Kidney epithelial cell (primary cell): ENCODE results near the gene CCNF. TPM values are rescaled to one million over a fixed set of nuclear protein-coding genes. Genes with fewer than 3 reads are reported as not detected.
"Not testable (repeated sequence)": the region's sequence is repeated elsewhere in the genome, so short reads cannot be mapped to it uniquely, and the experiment has no call there.

Experiments used
- DNase-seq: peaks from one replicate; pipeline ENCODE4 v3.0.0-alpha.2; 2010; ENCODE audit warnings: low read depth
- H3K27me3 ChIP-seq: 2 replicates; pipeline ENCODE4 v1.6.0; 2011; ENCODE audit warnings: low read length; ENCODE audit not compliant: control insufficient read depth, insufficient read depth
- H3K36me3 ChIP-seq: 2 replicates; pipeline ENCODE4 v1.5.1; 2011; ENCODE audit warnings: low read length; ENCODE audit not compliant: control insufficient read depth, insufficient read depth
- H3K4me3 ChIP-seq: 2 replicates; pipeline ENCODE4 v1.5.1; 2011; ENCODE audit warnings: low read depth, mild to moderate bottlenecking, control low read depth, low read length
- total RNA-seq: library from RNA; depleted of rRNA; stranded (reverse); fragments of >200 nt; gene quantifications from 2 replicates; pipeline ENCODE4 v1.2.3, GENCODE V29; 2015
- TF ChIP-seq, protein P1 (sequence below): IDR thresholded peaks from 2 replicates; pipeline ENCODE4 v1.5.1; 2011; ENCODE audit warnings: mild to moderate bottlenecking, moderate library complexity, low read length, control low read depth, inconsistent platforms; ENCODE audit not compliant: insufficient read depth, poor library complexity, severe bottlenecking

CCNF gene
- total RNA-seq, 1 donor from 2014 or later: 7.4 TPM

DNA sequence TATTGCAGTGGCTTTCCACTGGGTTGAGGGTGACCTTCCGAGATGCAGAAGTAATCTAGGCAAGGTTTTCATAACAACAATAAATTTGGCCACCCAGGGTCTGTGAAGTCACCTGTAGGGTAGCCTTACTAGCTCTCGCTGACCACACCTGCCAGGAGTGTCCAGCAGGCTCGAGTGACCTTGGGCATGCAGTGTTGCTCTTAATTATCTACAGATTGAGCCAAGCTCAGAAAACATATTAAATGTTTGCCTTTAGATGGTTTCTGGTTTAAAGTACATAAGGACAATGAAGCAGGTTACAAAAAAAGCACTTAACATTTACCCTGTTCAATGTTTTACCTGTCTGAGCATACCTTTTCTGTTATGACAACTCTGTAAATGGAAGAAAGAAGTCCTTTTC lies 47.5 kb downstream of the CCNF start:
- H3K4me3 ChIP-seq: no peak overlapping the region
- H3K27me3 ChIP-seq: peaks cover 6% of the 10 kb centered on the region
- no peak for DNase-seq
- no peaks in the 10 kb centered on the region for H3K36me3 ChIP-seq
- TF ChIP-seq, protein P1, sequence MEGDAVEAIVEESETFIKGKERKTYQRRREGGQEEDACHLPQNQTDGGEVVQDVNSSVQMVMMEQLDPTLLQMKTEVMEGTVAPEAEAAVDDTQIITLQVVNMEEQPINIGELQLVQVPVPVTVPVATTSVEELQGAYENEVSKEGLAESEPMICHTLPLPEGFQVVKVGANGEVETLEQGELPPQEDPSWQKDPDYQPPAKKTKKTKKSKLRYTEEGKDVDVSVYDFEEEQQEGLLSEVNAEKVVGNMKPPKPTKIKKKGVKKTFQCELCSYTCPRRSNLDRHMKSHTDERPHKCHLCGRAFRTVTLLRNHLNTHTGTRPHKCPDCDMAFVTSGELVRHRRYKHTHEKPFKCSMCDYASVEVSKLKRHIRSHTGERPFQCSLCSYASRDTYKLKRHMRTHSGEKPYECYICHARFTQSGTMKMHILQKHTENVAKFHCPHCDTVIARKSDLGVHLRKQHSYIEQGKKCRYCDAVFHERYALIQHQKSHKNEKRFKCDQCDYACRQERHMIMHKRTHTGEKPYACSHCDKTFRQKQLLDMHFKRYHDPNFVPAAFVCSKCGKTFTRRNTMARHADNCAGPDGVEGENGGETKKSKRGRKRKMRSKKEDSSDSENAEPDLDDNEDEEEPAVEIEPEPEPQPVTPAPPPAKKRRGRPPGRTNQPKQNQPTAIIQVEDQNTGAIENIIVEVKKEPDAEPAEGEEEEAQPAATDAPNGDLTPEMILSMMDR: no peak

DNA sequence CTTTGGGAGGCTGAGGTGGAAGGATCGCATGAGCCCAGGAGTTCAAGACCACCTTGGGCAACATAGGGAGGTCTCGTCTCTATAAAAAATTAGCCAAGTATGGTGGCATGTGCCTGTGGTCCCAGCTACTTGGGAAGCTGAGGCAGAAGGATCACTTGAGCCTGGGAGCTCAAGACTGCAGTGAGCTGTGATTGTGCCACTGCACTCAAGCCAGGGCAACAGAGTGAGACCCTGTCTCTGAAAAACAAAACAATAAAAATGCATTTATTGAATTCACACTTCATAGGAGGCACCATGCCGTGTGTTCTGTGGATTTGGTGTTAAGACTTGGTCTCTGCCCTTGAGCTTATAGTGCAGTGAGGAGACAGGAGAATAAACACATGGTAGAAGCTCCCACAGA lies 48.1 kb downstream of the CCNF start:
- peaks cover 1% of the 10 kb centered on the region for H3K27me3 ChIP-seq
- no peak for DNase-seq
- no peaks in the 10 kb centered on the region for H3K36me3 ChIP-seq
- no peak overlapping the region for H3K4me3 ChIP-seq
- TF ChIP-seq, protein P1: no peak

GRCh38 chr16:2478279-2478678 lies 49.0 kb downstream of the CCNF start:
- no peaks in the 10 kb centered on the region for H3K27me3 ChIP-seq
- DNase-seq: no peak
- TF ChIP-seq, protein P1: no peak
- no peak overlapping the region for H3K4me3 ChIP-seq
- H3K36me3 ChIP-seq: no peaks in the 10 kb centered on the region

DNA sequence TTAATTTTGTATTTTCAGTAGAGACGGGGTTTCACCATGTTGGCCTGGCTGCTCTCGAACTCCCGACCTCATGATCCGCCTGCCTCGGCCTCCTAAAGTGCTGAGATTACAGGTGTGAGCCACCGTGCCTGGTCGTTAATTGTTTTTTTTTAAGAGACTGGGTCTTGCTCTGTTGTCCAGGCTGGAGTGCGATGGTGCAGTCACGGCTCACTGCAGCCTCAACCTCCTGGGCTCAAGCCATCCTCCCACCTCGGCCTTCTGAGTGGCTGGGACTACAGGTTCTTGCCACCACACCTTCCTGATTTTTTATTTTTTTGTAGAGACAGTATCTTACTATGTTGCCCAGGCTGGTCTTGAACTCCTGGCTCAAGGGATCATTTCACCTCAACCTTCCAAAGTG lies 50.7 kb downstream of the CCNF start:
- H3K27me3 ChIP-seq, DNase-seq, H3K4me3 ChIP-seq, H3K36me3 ChIP-seq: not testable (repeated sequence)

DNA sequence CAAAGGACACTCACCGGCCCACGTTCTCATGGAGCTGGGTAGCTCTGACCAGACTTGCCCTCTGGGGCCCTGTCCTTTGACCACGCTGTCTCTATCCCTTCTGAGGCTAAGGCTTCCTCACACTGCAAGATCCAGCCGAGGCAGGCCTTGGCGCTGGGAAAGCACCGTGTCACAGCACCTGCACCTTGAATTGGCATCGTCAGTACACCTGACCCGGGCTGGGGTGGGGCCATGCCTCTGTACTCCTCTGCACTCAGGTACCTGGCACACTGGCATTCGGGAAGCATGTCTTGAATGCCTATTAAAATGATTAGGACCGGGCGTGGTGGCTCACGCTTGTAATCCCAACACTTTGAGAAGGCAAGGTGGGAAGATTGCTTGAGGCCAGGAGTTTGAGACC lies 51.7 kb downstream of the CCNF start:
- no peak for DNase-seq
- TF ChIP-seq, protein P1: no peak
- no peak overlapping the region for H3K4me3 ChIP-seq

GRCh38 chr16:2481676-2482075 lies 52.4 kb downstream of the CCNF start:
- H3K27me3 ChIP-seq: no peaks in the 10 kb centered on the region
- DNase-seq: no peak
- H3K36me3 ChIP-seq: no peaks in the 10 kb centered on the region
- no peak overlapping the region for H3K4me3 ChIP-seq
- TF ChIP-seq, protein P1: no peak

More for the DNA sequence above, 51.7 kb downstream of the CCNF start:
- no peaks in the 10 kb centered on the region for H3K36me3 ChIP-seq
- no peaks in the 10 kb centered on the region for H3K27me3 ChIP-seq
